ENCODE data around the gene PTPRD.

Gene PTPRD

DNA sequence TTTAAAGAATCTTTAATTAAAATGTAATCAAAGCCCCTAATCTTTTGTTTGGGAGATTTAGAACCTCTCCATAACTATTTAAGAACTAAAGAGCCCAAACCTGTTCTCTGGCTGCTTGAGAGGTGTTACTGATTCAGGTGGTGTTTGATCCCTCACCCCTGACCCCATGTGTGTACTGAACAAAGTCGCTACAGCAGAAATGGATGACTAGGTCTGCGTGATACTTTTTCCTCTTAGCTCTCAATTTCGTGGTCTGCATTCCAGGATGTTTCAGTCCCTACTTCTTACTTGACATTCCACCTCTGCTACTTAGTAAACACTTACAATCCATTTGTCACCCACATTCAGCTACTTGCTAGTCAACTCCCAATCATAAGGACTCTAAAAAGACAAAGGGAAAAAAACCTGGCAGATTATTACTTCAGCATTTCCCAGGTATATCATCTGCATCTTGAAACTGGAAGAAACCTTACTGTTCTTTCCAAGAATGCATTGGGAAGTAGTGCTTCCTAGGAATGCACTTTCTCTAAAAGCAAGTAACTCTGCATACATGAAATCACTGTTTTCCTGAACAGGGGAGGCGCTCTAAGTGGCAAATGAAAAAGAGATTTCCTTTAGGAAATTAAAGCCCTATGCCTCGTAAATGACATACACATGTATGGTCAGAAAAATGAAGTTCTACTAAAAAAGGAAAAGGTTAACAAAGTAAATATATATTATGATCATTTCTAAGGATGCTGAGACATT is 1091.6 kb downstream of the PTPRD start:
- ChIA-PET CTCF (no interaction called here), POLR2A (no interaction called here)
- no peak overlapping the region for H3K4me3 ChIP-seq (ENCODE audit: low read depth, low read length)

DNA sequence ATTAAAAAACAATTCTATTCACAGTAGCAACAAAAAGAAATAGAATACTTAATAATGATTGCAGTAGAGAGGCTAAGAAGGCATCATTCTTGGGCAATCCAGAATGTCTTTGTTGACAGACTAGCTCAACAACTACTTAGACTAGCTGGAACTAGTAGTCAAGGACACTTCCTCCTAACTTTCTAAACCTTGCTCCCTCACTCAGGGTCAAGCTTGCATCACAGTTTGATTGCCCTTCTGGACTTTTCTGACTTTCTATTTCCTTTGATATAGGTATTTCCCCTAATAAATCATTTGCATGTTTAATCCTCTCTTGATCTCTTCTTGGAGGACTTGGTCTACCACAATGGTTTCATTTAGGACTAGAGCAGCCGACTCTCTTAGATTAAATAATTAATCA is 1107.9 kb downstream of the PTPRD start:
- POLR2A ChIA-PET, result no interaction called here
- Histone ChIP-seq H3K4me1 (ENCODE audit: control insufficient read depth, insufficient read depth, low read length) (no peaks in the 10 kb centered on the region), H3K36me3 (ENCODE audit: control insufficient read depth in 2 of 2, insufficient read depth in 1 of 2, low read length in 2 of 2) (no peaks in the 10 kb centered on the region), H3K4me3 (ENCODE audit: low read depth, low read length) (no peak overlapping the region), H3K9me3 (ENCODE audit: control insufficient read depth, insufficient read depth, low read depth, low read length) (no peaks in the 10 kb centered on the region), H3K27ac (ENCODE audit: extremely low read depth, low read depth, low read length) (no peak overlapping the region)
- TF ChIP-seq ZNF555 (tag by site-specific recombination; conservative IDR thresholded peaks at IDR 0.05), result no peak
- TF ChIP-seq ZNF19 (tag by site-specific recombination; IDR thresholded peaks at IDR 0.05; ENCODE audit: low read depth), result no peak
- TF ChIP-seq OVOL3 (tag by site-specific recombination; IDR thresholded peaks at IDR 0.05), result no peak
- TF ChIP-seq ZNF302 (tag by site-specific recombination; IDR thresholded peaks at IDR 0.05; ENCODE audit: low read depth), result no peak
- TF ChIP-seq, protein P1, sequence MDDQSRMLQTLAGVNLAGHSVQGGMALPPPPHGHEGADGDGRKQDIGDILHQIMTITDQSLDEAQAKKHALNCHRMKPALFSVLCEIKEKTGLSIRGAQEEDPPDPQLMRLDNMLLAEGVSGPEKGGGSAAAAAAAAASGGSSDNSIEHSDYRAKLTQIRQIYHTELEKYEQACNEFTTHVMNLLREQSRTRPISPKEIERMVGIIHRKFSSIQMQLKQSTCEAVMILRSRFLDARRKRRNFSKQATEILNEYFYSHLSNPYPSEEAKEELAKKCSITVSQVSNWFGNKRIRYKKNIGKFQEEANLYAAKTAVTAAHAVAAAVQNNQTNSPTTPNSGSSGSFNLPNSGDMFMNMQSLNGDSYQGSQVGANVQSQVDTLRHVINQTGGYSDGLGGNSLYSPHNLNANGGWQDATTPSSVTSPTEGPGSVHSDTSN (CRISPR knock-in tag; IDR thresholded peaks at IDR 0.05), result no peak
- no peak for TF ChIP-seq RBAK (tag by site-specific recombination; IDR thresholded peaks at IDR 0.05)
- TF ChIP-seq, protein P2, sequence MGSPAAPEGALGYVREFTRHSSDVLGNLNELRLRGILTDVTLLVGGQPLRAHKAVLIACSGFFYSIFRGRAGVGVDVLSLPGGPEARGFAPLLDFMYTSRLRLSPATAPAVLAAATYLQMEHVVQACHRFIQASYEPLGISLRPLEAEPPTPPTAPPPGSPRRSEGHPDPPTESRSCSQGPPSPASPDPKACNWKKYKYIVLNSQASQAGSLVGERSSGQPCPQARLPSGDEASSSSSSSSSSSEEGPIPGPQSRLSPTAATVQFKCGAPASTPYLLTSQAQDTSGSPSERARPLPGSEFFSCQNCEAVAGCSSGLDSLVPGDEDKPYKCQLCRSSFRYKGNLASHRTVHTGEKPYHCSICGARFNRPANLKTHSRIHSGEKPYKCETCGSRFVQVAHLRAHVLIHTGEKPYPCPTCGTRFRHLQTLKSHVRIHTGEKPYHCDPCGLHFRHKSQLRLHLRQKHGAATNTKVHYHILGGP (tag by site-specific recombination; IDR thresholded peaks at IDR 0.05), result no peak
- TF ChIP-seq ZNF660 (tag by site-specific recombination; IDR thresholded peaks at IDR 0.05), result no peak
- TF ChIP-seq, protein P3, sequence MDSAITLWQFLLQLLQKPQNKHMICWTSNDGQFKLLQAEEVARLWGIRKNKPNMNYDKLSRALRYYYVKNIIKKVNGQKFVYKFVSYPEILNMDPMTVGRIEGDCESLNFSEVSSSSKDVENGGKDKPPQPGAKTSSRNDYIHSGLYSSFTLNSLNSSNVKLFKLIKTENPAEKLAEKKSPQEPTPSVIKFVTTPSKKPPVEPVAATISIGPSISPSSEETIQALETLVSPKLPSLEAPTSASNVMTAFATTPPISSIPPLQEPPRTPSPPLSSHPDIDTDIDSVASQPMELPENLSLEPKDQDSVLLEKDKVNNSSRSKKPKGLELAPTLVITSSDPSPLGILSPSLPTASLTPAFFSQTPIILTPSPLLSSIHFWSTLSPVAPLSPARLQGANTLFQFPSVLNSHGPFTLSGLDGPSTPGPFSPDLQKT (IDR thresholded peaks at IDR 0.05; ENCODE audit: borderline replicate concordance, low read depth, low read length), result no peak
- TF ChIP-seq ZNF335 (tag by site-specific recombination; conservative IDR thresholded peaks at IDR 0.05), result no peak
- TF ChIP-seq, protein P4, sequence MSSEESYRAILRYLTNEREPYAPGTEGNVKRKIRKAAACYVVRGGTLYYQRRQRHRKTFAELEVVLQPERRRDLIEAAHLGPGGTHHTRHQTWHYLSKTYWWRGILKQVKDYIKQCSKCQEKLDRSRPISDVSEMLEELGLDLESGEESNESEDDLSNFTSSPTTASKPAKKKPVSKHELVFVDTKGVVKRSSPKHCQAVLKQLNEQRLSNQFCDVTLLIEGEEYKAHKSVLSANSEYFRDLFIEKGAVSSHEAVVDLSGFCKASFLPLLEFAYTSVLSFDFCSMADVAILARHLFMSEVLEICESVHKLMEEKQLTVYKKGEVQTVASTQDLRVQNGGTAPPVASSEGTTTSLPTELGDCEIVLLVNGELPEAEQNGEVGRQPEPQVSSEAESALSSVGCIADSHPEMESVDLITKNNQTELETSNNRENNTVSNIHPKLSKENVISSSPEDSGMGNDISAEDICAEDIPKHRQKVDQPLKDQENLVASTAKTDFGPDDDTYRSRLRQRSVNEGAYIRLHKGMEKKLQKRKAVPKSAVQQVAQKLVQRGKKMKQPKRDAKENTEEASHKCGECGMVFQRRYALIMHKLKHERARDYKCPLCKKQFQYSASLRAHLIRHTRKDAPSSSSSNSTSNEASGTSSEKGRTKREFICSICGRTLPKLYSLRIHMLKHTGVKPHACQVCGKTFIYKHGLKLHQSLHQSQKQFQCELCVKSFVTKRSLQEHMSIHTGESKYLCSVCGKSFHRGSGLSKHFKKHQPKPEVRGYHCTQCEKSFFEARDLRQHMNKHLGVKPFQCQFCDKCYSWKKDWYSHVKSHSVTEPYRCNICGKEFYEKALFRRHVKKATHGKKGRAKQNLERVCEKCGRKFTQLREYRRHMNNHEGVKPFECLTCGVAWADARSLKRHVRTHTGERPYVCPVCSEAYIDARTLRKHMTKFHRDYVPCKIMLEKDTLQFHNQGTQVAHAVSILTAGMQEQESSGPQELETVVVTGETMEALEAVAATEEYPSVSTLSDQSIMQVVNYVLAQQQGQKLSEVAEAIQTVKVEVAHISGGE (tag by site-specific recombination; conservative IDR thresholded peaks at IDR 0.05; ENCODE audit: low read depth), result no peak
- no peak for TF ChIP-seq ZNF785 (tag by site-specific recombination; IDR thresholded peaks at IDR 0.05)
- TF ChIP-seq ZBTB1 (tag by site-specific recombination; IDR thresholded peaks at IDR 0.05), result no peak
- CTCF ChIA-PET, result no interaction called here

More for the DNA sequence above, 1091.6 kb downstream of the PTPRD start:
- no peaks in the 10 kb centered on the region for H3K9me3 ChIP-seq (ENCODE audit: control insufficient read depth, insufficient read depth, low read depth, low read length)
- H3K27ac ChIP-seq (ENCODE audit: extremely low read depth, low read depth, low read length), result no peak overlapping the region
- no peaks in the 10 kb centered on the region for H3K36me3 ChIP-seq (ENCODE audit: control insufficient read depth in 2 of 2, insufficient read depth in 1 of 2, low read length in 2 of 2)
- H3K4me1 ChIP-seq (ENCODE audit: control insufficient read depth, insufficient read depth, low read length), result no peaks in the 10 kb centered on the region
- TF ChIP-seq, protein P5, sequence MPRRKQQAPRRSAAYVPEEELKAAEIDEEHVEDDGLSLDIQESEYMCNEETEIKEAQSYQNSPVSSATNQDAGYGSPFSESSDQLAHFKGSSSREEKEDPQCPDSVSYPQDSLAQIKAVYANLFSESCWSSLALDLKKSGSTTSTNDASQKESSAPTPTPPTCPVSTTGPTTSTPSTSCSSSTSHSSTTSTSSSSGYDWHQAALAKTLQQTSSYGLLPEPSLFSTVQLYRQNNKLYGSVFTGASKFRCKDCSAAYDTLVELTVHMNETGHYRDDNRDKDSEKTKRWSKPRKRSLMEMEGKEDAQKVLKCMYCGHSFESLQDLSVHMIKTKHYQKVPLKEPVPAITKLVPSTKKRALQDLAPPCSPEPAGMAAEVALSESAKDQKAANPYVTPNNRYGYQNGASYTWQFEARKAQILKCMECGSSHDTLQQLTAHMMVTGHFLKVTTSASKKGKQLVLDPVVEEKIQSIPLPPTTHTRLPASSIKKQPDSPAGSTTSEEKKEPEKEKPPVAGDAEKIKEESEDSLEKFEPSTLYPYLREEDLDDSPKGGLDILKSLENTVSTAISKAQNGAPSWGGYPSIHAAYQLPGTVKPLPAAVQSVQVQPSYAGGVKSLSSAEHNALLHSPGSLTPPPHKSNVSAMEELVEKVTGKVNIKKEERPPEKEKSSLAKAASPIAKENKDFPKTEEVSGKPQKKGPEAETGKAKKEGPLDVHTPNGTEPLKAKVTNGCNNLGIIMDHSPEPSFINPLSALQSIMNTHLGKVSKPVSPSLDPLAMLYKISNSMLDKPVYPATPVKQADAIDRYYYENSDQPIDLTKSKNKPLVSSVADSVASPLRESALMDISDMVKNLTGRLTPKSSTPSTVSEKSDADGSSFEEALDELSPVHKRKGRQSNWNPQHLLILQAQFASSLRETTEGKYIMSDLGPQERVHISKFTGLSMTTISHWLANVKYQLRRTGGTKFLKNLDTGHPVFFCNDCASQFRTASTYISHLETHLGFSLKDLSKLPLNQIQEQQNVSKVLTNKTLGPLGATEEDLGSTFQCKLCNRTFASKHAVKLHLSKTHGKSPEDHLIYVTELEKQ (tag by site-specific recombination; IDR thresholded peaks at IDR 0.05; ENCODE audit: borderline replicate concordance), result no peak
- TF ChIP-seq ZNF423 (tag by site-specific recombination; IDR thresholded peaks at IDR 0.05), result no peak
- no peak for TF ChIP-seq ZNF16 (tag by site-specific recombination; IDR thresholded peaks at IDR 0.05; ENCODE audit: low read depth)
- TF ChIP-seq ZNF433 (tag by site-specific recombination; IDR thresholded peaks at IDR 0.05; ENCODE audit: low read depth), result no peak
- no peak for TF ChIP-seq TCF7L2 (IDR thresholded peaks at IDR 0.05; ENCODE audit: borderline replicate concordance, low read depth, low read length)
- no peak for TF ChIP-seq FEZF1 (tag by site-specific recombination; IDR thresholded peaks at IDR 0.05)
- TF ChIP-seq ZNF837 (tag by site-specific recombination; IDR thresholded peaks at IDR 0.05), result no peak
- TF ChIP-seq ZSCAN16 (tag by site-specific recombination; IDR thresholded peaks at IDR 0.05), result no peak
- TF ChIP-seq ZNF391 (tag by site-specific recombination; IDR thresholded peaks at IDR 0.05; ENCODE audit: borderline replicate concordance, low read depth), result no peak
- no peak for TF ChIP-seq ZNF121 (tag by site-specific recombination; IDR thresholded peaks at IDR 0.05)
- TF ChIP-seq ZFP3 (tag by site-specific recombination; IDR thresholded peaks at IDR 0.05; ENCODE audit: low read depth), result no peak
- TF ChIP-seq ZNF19 (tag by site-specific recombination; IDR thresholded peaks at IDR 0.05; ENCODE audit: low read depth), result no peak
- no peak for TF ChIP-seq GLI4 (tag by site-specific recombination; IDR thresholded peaks at IDR 0.05)
- no peak for TF ChIP-seq IKZF3 (tag by site-specific recombination; IDR thresholded peaks at IDR 0.05)
- no peak for TF ChIP-seq ZNF677 (tag by site-specific recombination; IDR thresholded peaks at IDR 0.05)
- no peak for TF ChIP-seq ZNF175 (tag by site-specific recombination; IDR thresholded peaks at IDR 0.05)
- TF ChIP-seq ZNF561 (tag by site-specific recombination; IDR thresholded peaks at IDR 0.05; ENCODE audit: borderline replicate concordance), result no peak
